GM21423 (cell line): Measurements from ENCODE around the gene AUTS2.

Experiments used
- ATAC-seq: cut with Tn5 transposase; IDR thresholded peaks from one replicate; pipeline ENCODE4 v1.9.1; 2021; ENCODE audit warnings: mild to moderate bottlenecking, moderate library complexity; ENCODE audit not compliant: unreplicated experiment

Gene AUTS2

DNA sequence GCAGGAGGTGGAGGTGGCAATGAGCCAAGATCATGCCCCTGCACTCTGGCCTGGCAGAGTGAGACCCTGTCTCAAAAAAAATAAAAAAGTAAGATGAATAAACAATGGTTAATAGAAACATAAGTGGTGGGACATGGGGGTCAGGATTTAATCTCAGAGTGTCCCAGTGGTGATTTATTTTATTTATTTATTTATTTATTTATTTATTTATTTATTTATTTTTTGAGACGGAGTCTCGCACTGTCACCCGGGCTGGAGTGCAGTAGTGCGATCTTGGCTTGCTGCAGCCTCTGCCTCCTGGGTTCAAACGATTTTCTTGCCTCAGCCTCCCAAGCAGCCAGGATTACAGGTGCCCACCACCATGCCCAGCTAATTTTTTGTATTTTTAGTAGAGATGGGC is 1051.0 kb downstream of the AUTS2 start:
- ATAC-seq: no peak

DNA sequence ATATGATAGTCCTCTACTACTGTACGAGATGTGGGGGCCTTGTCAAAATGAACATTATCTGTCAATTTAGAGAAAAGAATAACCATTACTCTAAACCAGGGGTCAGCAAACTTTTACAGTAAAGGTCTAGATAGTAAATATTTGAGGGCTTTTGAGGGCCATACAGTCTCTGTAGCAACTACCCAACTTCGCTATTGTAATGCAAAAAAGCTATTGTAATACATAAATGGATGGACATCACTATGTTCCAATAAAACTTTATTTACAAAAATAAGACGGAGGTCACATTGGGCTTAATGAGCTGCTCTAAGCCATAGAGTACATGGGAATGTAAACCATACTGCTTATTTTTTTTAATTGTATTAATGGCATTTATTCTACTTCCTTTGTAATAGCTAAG is 1055.9 kb downstream of the AUTS2 start:
- no peak for ATAC-seq

DNA sequence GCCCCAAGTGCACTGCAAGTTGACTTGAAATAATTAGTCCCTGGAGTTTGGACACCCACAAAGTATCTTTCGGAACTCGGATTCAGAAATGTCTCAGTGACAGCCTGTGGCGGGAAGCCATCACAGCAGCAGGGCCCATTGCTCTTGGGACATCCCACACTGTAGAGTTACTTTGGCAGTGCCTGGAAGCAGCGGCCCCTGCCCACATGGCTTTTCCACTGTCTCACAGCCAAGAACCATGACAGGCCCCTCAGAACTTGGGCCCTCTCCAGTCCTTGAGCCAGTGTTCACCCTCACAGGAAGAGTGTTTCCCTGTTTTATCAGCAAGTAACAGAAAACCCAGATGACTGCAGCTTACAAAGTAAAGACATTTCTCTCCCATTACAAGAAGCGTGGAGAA is 1056.7 kb downstream of the AUTS2 start:
- no peak for ATAC-seq

DNA sequence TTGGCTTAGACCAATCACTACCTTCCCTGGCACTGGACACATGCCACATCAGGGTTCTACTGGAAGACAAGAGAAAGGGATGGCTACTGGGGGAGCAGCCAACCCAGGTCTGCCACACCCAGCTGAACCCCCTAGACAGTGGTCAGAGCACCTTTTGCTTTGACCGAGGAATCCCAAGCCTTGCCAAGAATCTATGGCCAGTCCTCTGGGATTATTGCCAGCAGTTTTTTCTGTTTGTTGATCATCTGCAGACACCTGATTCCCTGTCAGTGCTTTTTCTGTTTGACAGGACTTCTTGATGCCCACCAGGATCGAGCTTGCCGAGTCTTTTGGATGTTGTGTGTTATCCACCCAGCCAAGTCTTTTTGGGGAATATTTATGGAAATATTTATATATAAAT is 1057.4 kb downstream of the AUTS2 start:
- ATAC-seq: no peak

DNA sequence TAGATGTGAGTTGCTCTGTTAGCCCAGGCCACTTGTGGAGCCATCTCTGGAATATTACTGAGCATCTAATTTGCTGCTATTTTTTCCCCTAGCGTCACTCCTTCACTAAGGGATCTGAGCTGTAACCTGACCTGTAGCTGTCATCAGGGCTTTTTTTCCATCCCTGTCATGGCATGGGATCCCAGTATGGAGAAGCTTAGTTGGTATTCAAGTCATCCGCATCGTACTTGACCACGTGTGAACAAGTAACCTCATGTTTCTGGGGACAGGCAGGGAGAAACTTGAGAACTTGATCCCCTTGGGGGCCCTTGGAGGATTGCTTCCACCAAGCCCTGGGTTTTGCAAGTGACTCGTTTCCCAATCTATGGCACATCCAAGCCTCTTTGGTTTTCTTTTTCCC is 1059.3 kb downstream of the AUTS2 start:
- no peak for ATAC-seq

DNA sequence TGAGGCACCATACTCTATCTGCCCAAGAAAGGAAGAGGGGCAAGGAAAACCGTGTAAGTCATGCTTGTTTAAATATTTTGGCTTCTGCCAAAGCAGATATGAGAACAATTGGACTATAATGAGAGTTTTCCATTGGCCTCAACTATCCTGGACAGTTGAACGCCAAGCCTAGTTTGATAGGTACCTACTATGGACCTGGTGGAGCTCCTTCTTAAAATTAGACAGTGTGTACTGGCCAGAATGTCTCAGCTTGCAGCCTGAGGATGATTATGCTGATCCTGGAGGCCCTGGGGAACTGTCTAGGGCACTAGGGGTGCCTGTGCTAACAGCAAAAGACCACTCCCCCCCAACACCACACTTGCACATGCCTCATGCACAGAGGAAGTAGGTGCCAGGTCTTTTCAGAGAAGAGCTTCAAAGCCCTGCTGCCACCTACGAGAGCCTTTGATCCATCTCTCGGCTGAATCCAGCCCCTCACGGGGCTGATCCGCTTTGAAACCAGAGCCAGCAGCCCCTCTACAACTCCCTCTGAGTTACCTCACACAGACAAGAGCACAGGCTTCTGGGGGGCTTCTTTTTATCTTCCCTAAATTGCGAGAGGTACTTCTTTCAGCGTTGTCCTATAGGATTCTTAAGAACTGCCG is 1059.8 kb downstream of the AUTS2 start:
- no peak for ATAC-seq

DNA sequence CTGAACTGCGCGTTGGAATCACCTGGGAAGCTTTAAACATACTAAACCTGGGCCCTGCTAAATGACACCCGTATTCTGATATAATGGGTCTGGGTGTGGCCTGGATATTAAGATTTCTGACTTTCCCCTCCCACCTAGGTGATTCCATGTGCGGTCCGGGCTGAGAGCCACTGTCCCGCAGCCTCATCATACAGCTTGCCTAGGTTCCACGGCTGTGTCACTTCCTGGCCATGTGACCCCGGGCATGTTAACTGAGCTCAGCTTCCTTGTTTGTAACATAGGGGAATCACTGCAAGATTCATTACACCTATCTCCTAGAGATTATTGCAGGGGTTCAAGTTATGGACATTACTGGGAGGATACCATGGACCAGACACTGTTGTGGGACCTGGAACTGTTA is 1061.0 kb downstream of the AUTS2 start:
- ATAC-seq: no peak

DNA sequence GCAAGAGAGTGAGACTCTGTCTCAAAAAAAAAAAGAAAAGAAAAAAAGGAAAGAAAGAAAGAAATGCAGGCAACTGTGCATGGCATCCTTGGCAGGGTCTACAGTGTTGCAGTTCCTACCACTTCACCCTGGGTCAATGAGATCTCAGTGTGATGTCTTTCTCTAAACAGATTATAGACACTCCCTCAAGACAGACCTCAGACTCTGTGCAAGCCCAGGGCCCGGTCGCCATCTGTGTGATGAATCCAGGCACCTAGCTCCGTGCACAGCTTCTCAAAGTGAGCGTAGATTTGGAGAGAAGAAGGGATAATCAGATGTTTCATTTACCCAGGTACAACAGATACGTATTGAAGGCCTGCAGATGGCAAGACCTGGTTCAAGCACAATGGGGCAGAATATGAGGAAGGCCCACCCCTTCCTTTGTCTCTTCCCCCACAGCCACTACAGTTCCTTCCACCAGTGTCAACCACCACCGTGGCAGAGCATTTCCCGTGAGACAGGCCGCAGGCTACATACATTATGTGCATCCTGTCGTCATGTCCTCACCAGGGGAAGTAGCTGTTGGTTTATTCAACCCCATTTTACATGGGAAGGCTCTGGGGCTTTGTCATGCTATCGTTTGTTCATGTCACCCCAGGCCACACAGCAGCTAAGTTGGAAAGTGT is 1062.0 kb downstream of the AUTS2 start:
- ATAC-seq: no peak

DNA sequence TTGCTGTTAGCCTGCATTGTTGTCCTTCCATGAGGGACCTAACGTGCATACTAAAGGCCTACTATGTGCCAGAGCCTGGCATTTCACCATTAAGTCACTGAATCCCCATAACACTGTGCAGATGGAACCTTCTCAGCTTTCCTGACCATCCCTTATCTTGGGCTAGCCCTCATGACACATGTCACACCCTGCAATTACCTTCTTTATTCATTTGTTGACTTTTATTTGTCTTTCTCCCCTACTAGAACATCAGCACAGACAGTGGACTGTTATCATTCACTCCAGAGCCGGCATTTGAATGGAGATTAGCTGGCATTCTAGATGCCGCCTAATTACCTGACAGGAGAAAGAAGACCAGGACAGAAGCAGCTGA is 1062.5 kb downstream of the AUTS2 start:
- no peak for ATAC-seq

DNA sequence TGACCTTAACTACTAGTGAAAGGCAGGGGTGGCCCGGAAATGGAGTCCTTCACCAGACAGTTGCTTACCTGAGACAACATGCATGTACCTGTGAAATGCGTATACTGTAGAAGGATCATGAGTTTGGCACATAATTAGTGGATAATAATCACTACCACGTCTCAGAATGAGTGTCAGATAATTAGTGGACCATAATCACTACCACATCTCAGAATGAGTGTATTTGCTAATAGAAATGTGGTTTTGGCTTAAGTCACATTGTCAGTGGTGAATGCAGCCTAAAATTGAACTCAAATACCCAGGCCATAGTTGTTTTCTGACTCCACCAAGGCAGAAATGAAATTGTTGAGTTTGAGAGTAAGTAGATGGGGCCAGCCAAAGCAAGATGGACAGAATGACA is 1065.4 kb downstream of the AUTS2 start:
- ATAC-seq: no peak

DNA sequence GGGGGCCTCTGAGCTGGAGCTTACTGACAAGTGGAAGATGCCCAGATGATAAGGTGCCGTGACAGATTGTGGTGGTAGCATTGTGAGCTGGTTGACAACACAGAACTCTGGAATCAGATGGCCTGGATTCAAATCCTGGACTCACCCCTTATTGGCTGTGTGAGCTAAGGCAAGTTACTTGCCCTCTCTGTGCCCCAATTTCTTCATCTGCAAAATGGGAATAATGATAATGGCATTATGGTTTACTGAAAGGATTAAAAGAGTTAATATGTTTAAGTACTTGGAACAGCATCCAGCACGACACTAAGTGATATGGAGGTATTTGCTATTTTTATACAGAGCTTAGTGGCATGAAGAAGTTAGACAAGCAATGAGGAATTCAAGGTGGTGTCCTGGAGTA is 1067.7 kb downstream of the AUTS2 start:
- ATAC-seq: no peak

DNA sequence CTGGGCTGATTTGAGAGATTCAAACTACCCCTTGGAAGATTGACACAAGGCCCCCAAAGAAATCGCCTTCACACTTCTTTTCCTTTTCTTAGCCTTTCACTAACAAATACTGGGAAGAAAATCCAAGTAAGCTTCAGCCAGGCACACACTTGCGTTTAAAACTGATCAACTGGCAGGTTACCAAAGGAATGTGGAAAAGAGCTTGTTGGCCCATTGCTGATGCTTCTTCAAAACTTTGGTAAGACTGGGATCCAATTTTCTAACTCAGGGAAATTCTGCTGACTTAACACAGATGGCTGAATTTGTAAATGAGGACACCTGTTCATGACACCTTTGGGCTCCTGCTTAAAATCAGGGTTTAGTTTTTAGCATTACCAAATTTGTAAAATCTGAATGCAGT is 1069.1 kb downstream of the AUTS2 start:
- ATAC-seq: no peak

DNA sequence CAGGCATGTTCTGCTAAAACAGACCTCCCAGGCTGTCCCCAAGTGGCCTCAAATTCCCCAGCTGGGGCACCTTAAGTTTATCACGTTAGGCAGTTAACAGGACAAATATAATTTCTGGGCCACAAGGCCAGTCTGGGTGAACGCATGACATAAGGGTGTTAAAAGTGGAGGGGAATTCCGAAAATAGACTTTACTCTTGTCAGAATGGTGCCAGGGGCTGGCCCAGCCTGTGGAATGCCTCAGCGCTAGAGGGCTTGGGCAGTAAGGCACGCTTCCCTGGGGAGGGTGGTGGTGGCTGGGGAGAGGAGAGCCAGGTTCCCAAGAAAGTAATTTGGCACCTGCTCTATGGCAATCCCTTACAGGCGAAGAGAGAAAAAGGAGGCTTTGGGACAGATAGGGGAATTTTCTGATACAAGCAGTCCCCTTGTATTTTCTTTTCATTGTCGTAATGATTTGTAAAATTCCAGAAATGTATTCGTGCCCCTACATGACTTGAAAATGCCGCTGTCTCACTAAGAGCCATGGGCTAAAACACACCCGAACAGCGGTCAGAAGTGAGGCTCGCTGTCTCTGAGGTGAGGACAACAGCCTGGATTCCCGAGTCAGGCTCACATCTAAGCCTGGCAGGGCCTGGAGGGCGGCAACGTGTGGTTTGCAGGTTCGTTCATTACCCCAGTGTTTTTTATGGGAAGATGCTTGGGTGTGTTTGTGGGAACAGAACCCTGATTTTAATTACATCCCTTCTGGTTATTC is 1070.5 kb downstream of the AUTS2 start:
- ATAC-seq: no peak

DNA sequence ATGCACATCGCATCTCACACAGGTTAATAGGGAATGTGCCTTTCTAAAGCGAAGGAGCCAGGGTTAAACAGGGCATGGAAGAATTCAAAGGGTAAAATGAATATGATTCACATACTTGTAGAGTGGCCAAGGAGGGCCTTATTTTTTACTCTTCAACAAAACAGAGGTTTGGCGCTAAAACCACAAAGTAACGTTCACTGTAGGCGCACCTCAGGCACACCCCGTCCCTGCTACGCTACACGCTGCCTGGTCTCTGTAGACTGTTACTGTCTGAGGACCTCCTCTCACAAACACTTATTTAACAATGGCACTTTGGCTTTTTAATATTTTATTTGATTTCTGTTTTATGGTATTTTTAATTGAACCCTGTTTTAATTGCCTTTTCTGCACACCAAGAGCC is 1071.6 kb downstream of the AUTS2 start:
- ATAC-seq: no peak

DNA sequence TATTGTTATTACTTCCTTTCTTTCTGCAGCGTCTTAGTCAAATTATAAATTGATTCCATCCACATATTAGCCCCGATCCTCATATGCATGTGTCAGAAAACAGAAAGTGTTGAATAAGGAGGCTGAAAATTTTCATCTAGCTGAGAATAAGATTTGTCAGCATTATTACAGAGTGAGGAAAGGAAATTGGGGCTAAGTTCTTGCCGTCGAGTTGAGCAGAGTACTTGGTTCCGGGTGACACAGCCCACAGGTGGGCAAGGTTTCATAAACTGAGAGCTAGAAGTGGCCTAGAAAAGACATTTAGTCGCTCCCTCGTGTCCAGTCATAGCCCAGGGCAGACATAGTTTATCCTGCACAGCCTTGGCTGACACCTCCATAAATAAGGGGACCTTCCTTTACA is 1072.0 kb downstream of the AUTS2 start:
- ATAC-seq: no peak

DNA sequence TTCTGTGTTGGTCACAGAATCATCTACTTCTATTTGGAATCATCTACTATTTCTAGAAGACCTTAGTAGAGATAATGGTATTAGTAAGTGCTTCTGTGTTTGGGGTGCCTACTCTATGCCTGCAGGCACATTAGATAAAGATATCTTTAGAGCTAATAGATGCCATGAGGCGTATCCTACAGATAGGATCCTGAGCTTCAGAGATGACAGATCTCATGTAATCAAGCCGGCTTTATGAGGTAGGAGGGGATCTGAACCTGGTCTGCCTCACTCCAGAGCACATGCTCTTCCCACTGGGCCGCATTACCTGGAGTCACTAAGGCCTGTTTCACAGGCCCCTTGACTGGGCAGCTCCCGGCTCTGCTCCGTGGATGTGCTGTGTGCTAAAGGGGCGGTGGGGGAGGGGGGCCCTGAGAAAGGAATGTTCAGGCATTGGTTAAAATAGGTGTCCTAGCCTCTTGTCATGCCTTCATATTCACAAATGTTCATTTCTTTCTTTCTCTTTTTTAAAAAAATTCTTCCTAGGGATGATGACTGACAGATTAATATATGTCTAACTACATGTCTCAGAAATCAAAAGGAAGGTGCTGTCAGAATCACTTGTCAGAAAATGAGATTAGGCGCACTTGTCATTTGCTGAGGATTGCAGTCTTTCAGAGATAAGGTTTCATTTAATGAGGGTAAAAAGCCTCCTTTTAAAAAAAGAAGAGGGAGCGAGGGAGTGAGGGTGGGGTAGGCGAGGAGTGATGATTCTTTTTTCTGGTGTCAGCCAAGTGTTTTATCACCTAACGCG is 1075.7 kb downstream of the AUTS2 start:
- no peak for ATAC-seq

DNA sequence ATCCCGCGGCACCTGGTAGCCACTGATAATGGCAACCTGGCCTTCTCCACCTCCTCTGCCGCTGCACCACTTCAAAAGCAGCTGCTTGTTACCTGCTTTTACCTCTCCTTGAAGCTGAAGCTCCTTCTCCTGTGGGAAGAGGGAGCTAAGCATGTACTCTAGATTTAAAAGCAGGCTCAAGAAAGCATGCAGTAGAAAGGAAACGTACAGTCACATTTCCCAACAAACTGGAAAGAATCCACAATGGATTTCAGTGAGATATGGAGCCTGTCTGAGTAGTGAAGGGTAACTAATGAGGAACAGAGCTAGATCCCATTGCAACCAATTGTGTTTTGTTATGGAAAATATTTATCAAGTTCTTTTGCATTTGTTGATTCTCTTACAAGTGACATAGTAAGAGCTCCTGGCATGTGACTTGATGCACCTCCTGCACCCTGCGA is 1076.3 kb downstream of the AUTS2 start:
- ATAC-seq: no peak

DNA sequence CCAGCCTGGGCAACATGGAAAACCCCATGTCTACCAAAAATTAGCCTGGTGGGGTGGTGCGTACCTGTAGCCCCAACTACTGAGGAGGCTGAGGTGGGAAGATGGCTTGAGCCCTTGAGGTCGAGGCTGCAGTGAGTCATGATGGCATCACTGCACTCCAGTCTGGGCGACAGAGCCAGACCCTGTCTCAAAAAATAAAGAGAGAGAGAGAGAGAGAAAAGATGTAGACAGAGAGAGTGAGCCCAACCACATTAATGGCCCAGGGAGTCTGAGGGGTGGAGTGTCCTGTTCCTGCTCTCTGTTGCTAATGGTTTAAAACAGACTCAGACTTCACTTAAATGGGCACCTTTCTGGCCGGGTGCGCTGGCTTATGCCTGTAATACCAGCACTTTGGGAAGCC is 1078.0 kb downstream of the AUTS2 start:
- no peak for ATAC-seq

DNA sequence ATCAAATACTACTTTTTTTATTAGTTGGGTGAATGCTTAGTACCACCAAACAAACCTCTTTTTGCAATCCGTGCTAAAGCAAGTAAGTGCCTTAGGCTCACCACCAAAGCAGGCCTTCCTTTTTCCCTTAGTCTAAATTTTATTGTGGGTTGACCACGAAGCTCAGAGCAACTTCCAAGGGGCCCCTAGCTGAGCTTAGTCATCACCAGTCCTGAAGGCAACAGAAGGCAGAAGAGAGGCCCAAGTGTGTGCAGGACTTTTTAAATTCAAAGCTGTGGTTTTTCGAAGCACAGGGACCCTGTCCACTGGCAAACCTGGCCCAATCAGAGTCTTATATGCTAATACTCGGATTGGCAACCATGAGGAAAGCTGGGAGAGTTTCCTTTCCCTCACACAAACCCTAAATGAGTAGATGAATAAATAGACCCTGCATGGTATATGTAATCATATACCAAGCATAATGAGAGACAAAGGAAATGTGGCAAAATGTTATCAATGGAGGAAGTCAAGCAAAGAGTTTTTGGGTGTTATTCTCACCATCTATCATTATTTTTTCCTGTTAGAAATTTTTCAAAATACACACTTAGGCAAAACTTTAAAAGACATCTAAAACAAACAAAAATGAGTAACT is 1080.5 kb downstream of the AUTS2 start:
- no peak for ATAC-seq

DNA sequence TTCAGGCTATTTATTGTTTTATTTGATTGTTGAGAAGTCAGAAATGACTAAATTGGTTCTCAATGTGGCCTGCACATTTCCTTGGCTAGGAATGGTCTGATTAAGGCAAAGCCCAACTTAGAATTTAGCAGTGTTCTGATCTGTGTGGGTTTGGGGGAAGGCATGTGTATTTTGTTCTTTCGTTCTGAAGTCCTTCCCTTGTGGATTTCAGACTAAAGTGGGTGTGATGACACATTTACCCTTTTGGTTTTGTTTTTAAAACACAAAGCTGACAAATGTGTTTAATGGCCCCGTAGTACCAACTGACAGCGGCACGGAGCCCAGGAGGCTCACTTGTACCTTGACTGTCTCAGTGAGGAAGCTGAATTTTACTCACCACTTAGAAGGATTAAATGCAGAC is 1081.4 kb downstream of the AUTS2 start:
- no peak for ATAC-seq

DNA sequence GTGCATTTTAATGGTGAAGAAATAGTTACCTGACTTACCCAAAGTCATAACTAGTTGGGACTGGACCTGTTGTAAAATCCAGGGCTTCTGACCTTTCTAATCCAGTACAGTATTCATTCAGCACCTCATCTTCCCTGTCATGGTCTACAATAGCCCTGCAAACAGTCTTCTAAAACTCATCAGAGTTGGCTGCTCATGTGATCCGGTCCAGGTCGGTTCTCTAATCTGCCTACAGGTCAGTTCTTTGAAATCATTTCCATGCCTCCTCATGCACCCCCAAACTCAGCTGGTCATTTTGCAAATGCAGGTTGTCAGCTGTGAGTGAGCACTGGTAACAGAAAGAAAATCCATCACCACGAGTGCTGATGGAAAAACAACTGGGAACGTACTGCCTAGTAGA is 1082.0 kb downstream of the AUTS2 start:
- ATAC-seq: no peak
